Glomerular visceral epithelial cell (primary cell): ENCODE results near the gene TRPV4.
"Not testable (repeated sequence)": the region's sequence is repeated elsewhere in the genome, so short reads cannot be mapped to it uniquely, and the experiment has no call there.

Experiments used
- DNase-seq: peaks from one replicate; pipeline ENCODE4 v3.0.0-alpha.2; 2016; ENCODE audit errors: extremely low spot score

The TRPV4 gene

GRCh38 chr12:109833307-109834189 is at the start of gene TRPV4:
TSS of gene TRPV4 (minus strand) at chr12:109833398. CDS start at chr12:109814796, 18,602 bp downstream.
- peak; percentile 42 for DNase-seq

GRCh38 chr12:109881752-109882151 is 48.6 kb upstream of the TRPV4 start:
- no peak for DNase-seq

GRCh38 chr12:109880938-109881337 is 47.7 kb upstream of the TRPV4 start:
- no peak for DNase-seq

- peak; percentile 85 for DNase-seq
Observed at GRCh38 chr12:109880043-109880931, 47.1 kb upstream of the TRPV4 start, which contains the start of gene GLTP. TSS of gene GLTP (minus strand) at chr12:109880541. CDS start at chr12:109880374, 167 bp downstream.

- no peak for DNase-seq
Observed at GRCh38 chr12:109879351-109880042, 46.3 kb upstream of the TRPV4 start.

- no peak for DNase-seq
Observed at GRCh38 chr12:109878749-109879148, 45.6 kb upstream of the TRPV4 start.

- no peak for DNase-seq
Observed at GRCh38 chr12:109878247-109878625, 45.0 kb upstream of the TRPV4 start.

- no peak for DNase-seq
Observed at GRCh38 chr12:109877504-109878246, 44.5 kb upstream of the TRPV4 start.

GRCh38 chr12:109876406-109876805 is 43.2 kb upstream of the TRPV4 start:
- DNase-seq: no peak

GRCh38 chr12:109875572-109876131 is 42.5 kb upstream of the TRPV4 start:
- peak; percentile 59 for DNase-seq

GRCh38 chr12:109873653-109874052 is 40.5 kb upstream of the TRPV4 start:
- DNase-seq: no peak

- DNase-seq: no peak
Observed at GRCh38 chr12:109871668-109872314, 38.6 kb upstream of the TRPV4 start.

GRCh38 chr12:109870648-109871047 is 37.5 kb upstream of the TRPV4 start:
- no peak for DNase-seq

- no peak for DNase-seq
Observed at GRCh38 chr12:109868182-109869051, 35.2 kb upstream of the TRPV4 start.

GRCh38 chr12:109864916-109865315 is 31.7 kb upstream of the TRPV4 start:
- no peak for DNase-seq

- DNase-seq: no peak
Observed at GRCh38 chr12:109863847-109864712, 30.9 kb upstream of the TRPV4 start.

- not testable (repeated sequence) for DNase-seq
Observed at GRCh38 chr12:109862491-109862890, 29.3 kb upstream of the TRPV4 start.

GRCh38 chr12:109861689-109862314 is 28.6 kb upstream of the TRPV4 start:
- peak; percentile 39 for DNase-seq
